Esophagus muscularis mucosa (tissue), 4 donors: ENCODE results near the gene BTBD16. TPM values are rescaled to one million over a fixed set of nuclear protein-coding genes. Genes with fewer than 3 reads are reported as not detected.
A peak's percentile ranks its signal among the peaks of the same experiment; 100 is the strongest.

ENCODE experiments used
- DNase-seq: peaks from one replicate; pipeline ENCODE4 v3.0.0-alpha.2; 2017; ENCODE audit errors: extremely low spot score
- H3K27ac ChIP-seq, 4 donors: fragments of 200-600 bp; sonication (generic); replicated peaks in 1 of 4; 1 replicate in 3 of 4; 2 replicates in 1 of 4; pipeline ENCODE4 v1.5.1; 2016 to 2019; ENCODE audit warnings: mild to moderate bottlenecking in 1 of 4
- H3K27me3 ChIP-seq, 4 donors: fragments of 200-600 bp; sonication (generic); one replicate each; pipeline versions ENCODE4 v1.5.1 to v1.6.0; 2016 to 2019
- H3K36me3 ChIP-seq, 4 donors: fragments of 200-600 bp; sonication (generic); one replicate each; pipeline ENCODE4 v1.5.1; 2016 to 2019
- H3K4me1 ChIP-seq, 4 donors: fragments of 200-600 bp; sonication (generic); one replicate each; pipeline ENCODE4 v1.5.1; 2016 to 2019
- H3K4me3 ChIP-seq, 4 donors: fragments of 200-600 bp; sonication (generic); 1 replicate in 2 of 4; 2 replicates in 2 of 4; pipeline ENCODE4 v1.5.1; 2016 to 2019; ENCODE audit warnings: mild to moderate bottlenecking in 4 of 4, moderate library complexity in 1 of 4
- H3K9me3 ChIP-seq, 4 donors: fragments of 200-600 bp; sonication (generic); 1 replicate in 3 of 4; 2 replicates in 1 of 4; pipeline ENCODE4 v1.5.1; 2016 to 2019
- CTCF ChIP-seq, 3 experiments: fragments of 200-600 bp in 2 of 3; fragments of 450-650 bp in 1 of 3; sonication (generic) in 2 of 3; IDR thresholded peaks; one replicate each; pipeline ENCODE4 v1.5.1; 2017 to 2019; ENCODE audit warnings: antibody characterized with exemption in 3 of 3, mild to moderate bottlenecking in 2 of 3, moderate library complexity in 1 of 3
- EP300 ChIP-seq: sonication (generic); formaldehyde crosslinking; IDR thresholded peaks from one replicate; pipeline ENCODE4 v1.6.1; 2017; ENCODE audit warnings: antibody characterized with exemption
- POLR2A ChIP-seq: fragments of 450-650 bp; IDR thresholded peaks from one replicate; pipeline ENCODE4 v1.6.1; 2017; ENCODE audit warnings: antibody characterized with exemption, moderate library complexity, mild to moderate bottlenecking, low read depth
- POLR2AphosphoS5 ChIP-seq, 2 donors: sonication (generic); formaldehyde crosslinking; IDR thresholded peaks; one replicate each; pipeline ENCODE4 v1.6.1; 2017; ENCODE audit warnings: antibody characterized with exemption in 2 of 2
- WGBS: methylation state at CpG from one replicate; pipeline ENCODE4 v1.1.5; 2018; 5-methylcytosine and 5-hydroxymethylcytosine counted together
- intact Hi-C: fragments of 100-400 bp; cut with DNase I; formaldehyde crosslinking; loops from one replicate; pipeline ENCODE4 v1.15.1; 2023
- total RNA-seq, 4 donors: library from RNA; depleted of rRNA; stranded (reverse); fragments of >200 nt; gene quantifications; one replicate each; pipeline versions ENCODE4 v1.1.0 to v1.2.1, GENCODE V29; 2016

BTBD16 gene
- total RNA-seq, 4 donors from 2014 or later, result 0.29 TPM; not detected in 3

DNA sequence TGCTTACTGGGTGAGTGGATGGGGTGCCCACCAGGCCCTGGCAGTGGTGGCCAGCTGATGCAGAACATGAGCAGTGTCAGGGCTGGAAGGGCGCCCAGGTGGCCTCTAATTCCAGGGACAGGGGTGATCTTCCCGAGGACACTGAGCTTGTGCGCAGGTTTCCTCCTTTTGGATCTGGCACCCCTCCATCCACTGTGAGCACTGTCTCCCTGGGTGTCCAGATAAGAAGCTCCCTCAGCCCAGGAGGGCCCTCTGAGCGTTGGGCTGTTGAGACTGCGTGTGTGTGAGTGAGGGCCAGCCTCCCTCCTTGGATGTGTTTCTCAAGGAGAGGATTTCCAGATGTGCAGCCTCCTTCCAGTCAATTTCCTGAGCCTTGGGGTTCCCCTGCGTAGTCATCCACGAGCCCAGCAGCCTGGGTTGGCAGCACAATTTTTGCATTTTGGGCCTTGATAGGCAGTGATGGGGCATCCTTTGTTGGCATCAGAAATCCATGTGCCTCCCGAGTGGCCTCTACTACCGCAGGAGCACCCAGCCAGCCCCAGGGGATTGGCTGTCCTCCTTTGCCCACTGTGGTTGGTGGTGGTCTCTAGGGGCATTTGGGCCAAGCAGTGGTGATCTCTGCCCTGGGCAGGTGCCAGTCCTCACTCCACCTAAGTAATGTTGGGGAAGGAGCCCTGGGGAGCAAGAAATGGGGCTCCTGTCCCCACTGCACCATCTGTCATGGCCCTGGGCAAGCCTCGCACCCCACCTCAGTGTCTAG is 20.9 kb upstream of the BTBD16 start:
- intact Hi-C loops, result loop anchor here (10.0 kb wide), 1 partner anchor 275 kb away; the partner anchor contains the start of gene NSMCE4A
- H3K4me3 ChIP-seq, result no peak overlapping the region
- TF ChIP-seq POLR2AphosphoS5 (IDR thresholded peaks at IDR 0.05) (no peak), EP300 (no peak), CTCF (IDR thresholded peaks at IDR 0.05) (no peak), POLR2A (no peak)
- DNase-seq, result no peak
- peaks cover 9 to 18% (median 12%) of the 10 kb centered on the region in 4 donors for H3K4me1 ChIP-seq
- peak overlapping the region in 1 of 4 donors; percentile 6 for H3K27ac ChIP-seq
- peaks cover 0 to 91% (median 76%) of the 10 kb centered on the region in 4 donors for H3K36me3 ChIP-seq
- H3K9me3 ChIP-seq, result no peaks in the 10 kb centered on the region
- H3K27me3 ChIP-seq, result no peaks in the 10 kb centered on the region
- 86% methylated on average over 9 of the region's 10 CpGs for WGBS

DNA sequence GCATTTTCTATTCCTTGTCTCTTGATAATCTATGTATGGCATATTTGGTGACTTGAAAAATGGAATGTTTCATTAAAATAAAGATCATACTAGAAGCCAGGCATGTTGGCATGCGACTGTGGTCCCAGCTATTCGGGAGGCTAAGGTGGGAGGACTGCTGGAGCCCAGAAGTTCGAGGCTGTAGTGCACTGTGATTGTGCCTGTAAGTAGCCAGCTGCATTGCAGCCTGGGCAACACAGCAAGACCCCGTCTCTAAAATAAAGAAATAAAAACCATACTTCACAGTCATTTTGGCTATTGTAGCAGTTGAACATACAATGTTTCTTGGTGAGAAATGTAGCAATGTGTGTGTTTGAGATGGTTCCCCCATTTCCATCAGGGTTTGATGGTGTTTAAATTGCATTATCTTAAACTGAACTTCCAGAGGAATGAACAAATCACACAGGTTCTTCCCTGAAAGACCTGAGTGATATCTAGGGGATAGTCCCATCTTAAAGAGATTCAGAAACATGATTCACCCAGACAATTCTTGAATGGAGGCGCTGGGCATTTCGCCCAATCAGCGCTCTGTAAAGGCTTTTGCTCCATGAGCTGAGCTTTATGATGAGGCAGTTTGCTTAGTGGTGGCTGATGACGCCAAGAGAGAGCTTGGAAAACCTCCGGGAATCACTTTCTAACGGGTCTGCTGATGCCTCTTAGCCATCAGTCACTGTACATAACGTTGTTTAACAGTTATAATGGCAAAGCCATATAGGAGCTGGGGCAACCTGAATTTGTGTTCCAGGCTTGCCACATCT is 19.4 kb upstream of the BTBD16 start:
- TF ChIP-seq POLR2AphosphoS5 (IDR thresholded peaks at IDR 0.05) (no peak), POLR2A (no peak), EP300 (no peak), CTCF (IDR thresholded peaks at IDR 0.05) (no peak)
- no peak overlapping the region for H3K4me3 ChIP-seq
- DNase-seq, result no peak
- WGBS, result 81% methylated on average over 11 of the region's 11 CpGs
- H3K4me1 ChIP-seq, result peaks cover 9 to 18% (median 12%) of the 10 kb centered on the region in 4 donors
- H3K27me3 ChIP-seq, result no peaks in the 10 kb centered on the region
- H3K36me3 ChIP-seq, result peaks cover 0 to 93% (median 70%) of the 10 kb centered on the region in 4 donors
- intact Hi-C loops, result loop anchor here (10.0 kb wide), 1 partner anchor 277 kb away; the partner anchor contains the start of gene NSMCE4A
- H3K9me3 ChIP-seq, result no peaks in the 10 kb centered on the region
- peak overlapping the region in 3 of 4 donors; percentile 3 to 68 (median 66) for H3K27ac ChIP-seq

DNA sequence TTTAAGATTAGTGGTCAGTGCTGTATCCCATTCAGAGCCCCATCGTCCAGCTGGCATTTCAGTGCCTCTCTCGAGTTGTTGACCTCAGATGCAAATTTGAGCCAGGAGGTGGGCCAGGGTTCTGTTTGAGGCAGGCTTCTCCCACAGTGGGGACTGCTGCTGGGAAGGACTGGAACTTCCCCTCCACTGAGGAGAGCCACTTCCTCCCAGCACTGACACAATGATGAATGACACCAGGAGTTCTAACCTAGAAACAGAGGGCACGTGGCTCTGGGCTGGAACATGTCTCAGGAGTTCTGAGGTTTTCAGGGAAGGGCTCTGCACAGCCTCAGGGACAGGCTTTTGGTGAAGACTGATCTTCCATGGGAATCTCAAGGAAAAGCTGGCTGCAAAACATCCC is 18.3 kb upstream of the BTBD16 start:
- Histone ChIP-seq H3K27ac (peak overlapping the region in 2 of 4 donors; percentile 66 to 68), H3K36me3 (peaks cover 0 to 92% (median 63%) of the 10 kb centered on the region in 4 donors), H3K9me3 (no peaks in the 10 kb centered on the region), H3K4me1 (peaks cover 9 to 18% (median 12%) of the 10 kb centered on the region in 4 donors), H3K27me3 (no peaks in the 10 kb centered on the region), H3K4me3 (no peak overlapping the region)
- intact Hi-C loops, result loop anchor here (10.0 kb wide), 1 partner anchor 278 kb away; the partner anchor contains the start of gene NSMCE4A
- no peak for DNase-seq
- 50% methylated on average over 2 of the region's 3 CpGs for WGBS
- TF ChIP-seq CTCF (IDR thresholded peaks at IDR 0.05) (no peak), POLR2A (no peak), POLR2AphosphoS5 (IDR thresholded peaks at IDR 0.05) (peak in 1 of 2 donors; percentile 83), EP300 (peak; percentile 13)

DNA sequence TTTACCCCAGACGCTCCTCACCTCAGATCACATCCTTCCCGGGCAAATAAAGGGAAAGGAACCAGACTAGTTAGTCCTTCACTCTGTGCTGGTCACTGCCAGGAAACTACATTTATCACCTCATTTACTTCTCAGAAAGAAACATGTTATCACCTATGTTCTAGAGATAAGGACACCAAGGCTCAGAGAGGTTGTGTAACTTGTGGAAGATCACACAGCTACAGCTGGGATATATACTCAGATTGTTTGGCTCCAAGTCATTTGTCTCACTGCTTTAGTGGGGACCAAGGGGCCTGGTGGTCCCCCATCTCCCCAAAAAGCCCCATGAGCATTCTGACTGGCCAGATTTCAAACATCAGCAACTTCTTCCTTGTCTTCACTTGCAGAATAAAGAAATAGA is 17.5 kb upstream of the BTBD16 start:
- Histone ChIP-seq H3K9me3 (no peaks in the 10 kb centered on the region), H3K4me3 (no peak overlapping the region), H3K4me1 (peaks cover 8 to 25% (median 18%) of the 10 kb centered on the region in 4 donors), H3K27ac (peak overlapping the region in 2 of 4 donors; percentile 66 to 68), H3K27me3 (no peaks in the 10 kb centered on the region), H3K36me3 (peaks cover 0 to 88% (median 58%) of the 10 kb centered on the region in 4 donors)
- TF ChIP-seq POLR2AphosphoS5 (IDR thresholded peaks at IDR 0.05) (no peak), POLR2A (no peak), EP300 (no peak), CTCF (IDR thresholded peaks at IDR 0.05) (no peak)
- DNase-seq, result no peak
- 96% methylated on average over 2 of the region's 2 CpGs for WGBS
- intact Hi-C loops, result loop anchor here (10.0 kb wide), 1 partner anchor 279 kb away; the partner anchor contains the start of gene NSMCE4A
